H1 (cell line): ENCODE data around the gene LRRC3C. TPM values are rescaled to one million over a fixed set of nuclear protein-coding genes. Genes with fewer than 3 reads are reported as not detected.

ENCODE experiments used
- CTCF ChIA-PET: fragments of 300-600 bp; sonication (Branson Sonifier 250); formaldehyde crosslinking; loops from one replicate; lab custom pipeline; 2021; ENCODE audit not compliant: partially characterized antibody; lab: Charles Lee
- POLR2A ChIA-PET: fragments of 300-600 bp; sonication (Branson Sonifier 250); formaldehyde crosslinking; loops from one replicate; lab custom pipeline; 2021; ENCODE audit warnings: inconsistent platforms; ENCODE audit not compliant: partially characterized antibody; lab: Charles Lee
- DNase-seq, 2 experiments: peaks; one replicate each; pipeline versions ENCODE4 v3.0.0 to v3.0.0-alpha.2; 2010 to 2022; ENCODE audit warnings: low spot score in 2 of 2, low read depth in 1 of 2, mixed read lengths in 1 of 2
- FAIRE-seq: peaks from 2 replicates; lab custom pipeline; 2011; peaks lifted over from hg19 to GRCh38; lab: Jason Lieb, UNC
- H2AFZ ChIP-seq: 2 replicates; pipeline ENCODE4 v1.8.1; 2012; ENCODE audit warnings: low read length, inconsistent platforms
- H2AK5ac ChIP-seq: 2 replicates; pipeline ENCODE4 v1.6.1; 2013; ENCODE audit warnings: low read depth, low read length
- H2BK120ac ChIP-seq: replicated peaks from 2 replicates; pipeline ENCODE3; 2013; ENCODE audit warnings: low read depth, low read length, inconsistent platforms
- H2BK12ac ChIP-seq: 2 replicates; pipeline ENCODE4 v1.6.1; 2013; ENCODE audit warnings: low read depth, low read length
- H2BK15ac ChIP-seq: 2 replicates; pipeline ENCODE4 v1.6.1; 2013; ENCODE audit warnings: low read length
- H2BK20ac ChIP-seq: 2 replicates; pipeline ENCODE4 v1.6.1; 2013; ENCODE audit warnings: low read length
- H2BK5ac ChIP-seq: 2 replicates; pipeline ENCODE4 v1.6.1; 2013; ENCODE audit warnings: low read depth, low read length
- H3K14ac ChIP-seq: 2 replicates; pipeline ENCODE4 v1.6.1; 2013; ENCODE audit warnings: inconsistent platforms; ENCODE audit not compliant: insufficient read length
- H3K18ac ChIP-seq: 2 replicates; pipeline ENCODE4 v1.6.1; 2013; ENCODE audit warnings: low read length; ENCODE audit errors: extremely low read depth
- H3K23ac ChIP-seq: 2 replicates; pipeline ENCODE4 v1.6.1; 2013; ENCODE audit warnings: inconsistent platforms; ENCODE audit not compliant: insufficient read length
- H3K23me2 ChIP-seq: 2 replicates; pipeline ENCODE4 v1.6.1; 2013; ENCODE audit warnings: low read depth, low read length
- H3K27ac ChIP-seq: 2 replicates; pipeline ENCODE4 v1.6.1; 2011; ENCODE audit warnings: low read depth, low read length, inconsistent platforms
- H3K27me3 ChIP-seq, 4 experiments: replicated peaks in 1 of 4; 1 replicate in 1 of 4; 2 replicates in 3 of 4; pipeline versions ENCODE4 v1.6.1 to v1.8.1; 2011 to 2013; ENCODE audit warnings: low read length in 3 of 4, mild to moderate bottlenecking in 3 of 4, inconsistent platforms in 2 of 4, mixed read lengths in 2 of 4, moderate library complexity in 1 of 4; ENCODE audit not compliant: control insufficient read depth in 3 of 4, insufficient read depth in 3 of 4; ENCODE audit errors: extremely low read depth in 1 of 4
- H3K36me3 ChIP-seq, 4 experiments: 2 replicates each; pipeline versions ENCODE4 v1.6.1 to v1.8.1; 2011 to 2013; ENCODE audit warnings: mild to moderate bottlenecking in 4 of 4, low read length in 3 of 4, moderate library complexity in 2 of 4, control low read depth in 1 of 4, inconsistent platforms in 1 of 4; ENCODE audit not compliant: insufficient read depth in 4 of 4, control insufficient read depth in 2 of 4
- H3K4ac ChIP-seq: replicated peaks from 2 replicates; pipeline ENCODE3; 2013; ENCODE audit warnings: low read length, low read depth, mixed read lengths, inconsistent platforms; ENCODE audit not compliant: insufficient read length
- H3K4me1 ChIP-seq, 4 experiments: replicated peaks in 1 of 4; 1 replicate in 1 of 4; 2 replicates in 3 of 4; pipeline versions ENCODE4 v1.6.1 to v1.8.1; 2011 to 2013; ENCODE audit warnings: low read length in 3 of 4, inconsistent platforms in 2 of 4, mixed read lengths in 1 of 4; ENCODE audit not compliant: insufficient read depth in 4 of 4, control insufficient read depth in 3 of 4
- H3K4me2 ChIP-seq, 2 experiments: 2 replicates each; pipeline versions ENCODE4 v1.6.1 to v1.8.1; 2011 to 2013; ENCODE audit warnings: low read depth in 2 of 2, low read length in 2 of 2, control low read depth in 1 of 2, inconsistent platforms in 1 of 2, mild to moderate bottlenecking in 1 of 2; ENCODE audit not compliant: insufficient read depth in 1 of 2
- H3K4me3 ChIP-seq, 4 experiments: fragments of 200-600, 300-600 bp in 1 of 4; sonication (generic), shearing (Covaris generic), sonication (Bioruptor Twin) in 1 of 4; 2 replicates each; pipeline versions ENCODE4 v1.5.1 to v1.8.1; 2011 to 2016; ENCODE audit warnings: low read length in 4 of 4, low read depth in 3 of 4, control low read depth in 2 of 4, inconsistent platforms in 2 of 4, mild to moderate bottlenecking in 2 of 4, mixed read lengths in 1 of 4, moderate library complexity in 1 of 4; ENCODE audit not compliant: insufficient read depth in 2 of 4; ENCODE audit errors: extremely low read depth in 1 of 4
- H3K56ac ChIP-seq: replicated peaks from 2 replicates; pipeline ENCODE3; 2013; ENCODE audit warnings: low read depth, mild to moderate bottlenecking, mixed read lengths, low read length, inconsistent platforms; ENCODE audit not compliant: insufficient read length
- H3K79me1 ChIP-seq: 2 replicates; pipeline ENCODE4 v1.6.1; 2013; ENCODE audit warnings: low read depth, low read length, control low read depth
- H3K79me2 ChIP-seq, 2 experiments: 2 replicates each; pipeline versions ENCODE4 v1.6.1 to v1.8.1; 2012 to 2013; ENCODE audit warnings: low read length in 2 of 2, mild to moderate bottlenecking in 2 of 2, inconsistent platforms in 1 of 2; ENCODE audit not compliant: insufficient read depth in 2 of 2, control insufficient read depth in 1 of 2
- H3K9ac ChIP-seq, 4 experiments: replicated peaks in 1 of 4; 1 replicate in 1 of 4; 2 replicates in 3 of 4; pipeline versions ENCODE4 v1.6.1 to v1.8.1; 2011 to 2013; ENCODE audit warnings: low read depth in 3 of 4, low read length in 3 of 4, control low read depth in 2 of 4, mild to moderate bottlenecking in 2 of 4, moderate library complexity in 2 of 4, inconsistent platforms in 1 of 4; ENCODE audit errors: extremely low read depth in 1 of 4
- H3K9me3 ChIP-seq, 2 experiments: 2 replicates each; pipeline versions ENCODE4 v1.6.1 to v1.8.1; 2012 to 2013; ENCODE audit warnings: mild to moderate bottlenecking in 2 of 2, moderate library complexity in 2 of 2, control low read depth in 1 of 2, inconsistent platforms in 1 of 2, low read depth in 1 of 2, low read length in 1 of 2, mixed read lengths in 1 of 2; ENCODE audit not compliant: insufficient read depth in 2 of 2
- H4K20me1 ChIP-seq, 2 experiments: replicated peaks in 1 of 2; 2 replicates each; pipeline versions ENCODE3 to v1.8.1; 2011 to 2013; ENCODE audit warnings: inconsistent platforms in 2 of 2, low read length in 2 of 2, mild to moderate bottlenecking in 1 of 2; ENCODE audit not compliant: insufficient read depth in 2 of 2, control insufficient read depth in 1 of 2
- H4K5ac ChIP-seq: 2 replicates; pipeline ENCODE4 v1.6.1; 2013; ENCODE audit warnings: low read length, low read depth, mixed read lengths, inconsistent platforms; ENCODE audit not compliant: insufficient read length
- H4K8ac ChIP-seq: 2 replicates; pipeline ENCODE4 v1.8.0; 2013; ENCODE audit warnings: mild to moderate bottlenecking, moderate library complexity, low read length, inconsistent platforms; ENCODE audit not compliant: insufficient read depth; ENCODE audit errors: extremely low read depth
- H4K91ac ChIP-seq: replicated peaks from 2 replicates; pipeline ENCODE3; 2013; ENCODE audit warnings: low read length, mixed read lengths, inconsistent platforms; ENCODE audit not compliant: insufficient read length
- CTBP2 ChIP-seq: IDR thresholded peaks from 2 replicates; pipeline ENCODE4 v1.7.0; 2011; ENCODE audit warnings: borderline replicate concordance, mild to moderate bottlenecking, moderate library complexity, mixed read lengths, low read length; ENCODE audit not compliant: insufficient read depth, insufficient read length
- CTCF ChIP-seq, 3 experiments: IDR thresholded peaks; 1 replicate in 2 of 3; 2 replicates in 1 of 3; pipeline versions ENCODE4 v1.5.1 to v1.6.1; 2011; ENCODE audit warnings: low read length in 3 of 3, mild to moderate bottlenecking in 3 of 3, inconsistent platforms in 2 of 3, low read depth in 1 of 3, moderate library complexity in 1 of 3; ENCODE audit not compliant: insufficient read depth in 1 of 3; ENCODE audit errors: control extremely low read depth in 1 of 3
- JUN ChIP-seq: IDR thresholded peaks from 2 replicates; pipeline ENCODE4 v1.6.1; 2011; ENCODE audit warnings: low read depth, mild to moderate bottlenecking, improper control_type of control experiment, low read length
- WGBS, 2 experiments: shearing (Covaris generic) in 1 of 2; methylation state at CpG; one replicate each; pipeline versions ENCODE4 v1.1.6 to v1.1.7; 2013 to 2015; ENCODE audit warnings: low lambda C conversion rate in 2 of 2, mixed read lengths in 2 of 2, inconsistent platforms in 1 of 2, low coverage in 1 of 2, missing lambda C conversion rate in 1 of 2; ENCODE audit not compliant: insufficient replicate concordance in 2 of 2, insufficient coverage in 1 of 2, insufficient read length in 1 of 2; ENCODE audit errors: extremely low coverage in 1 of 2, missing lambda C conversion rate in 1 of 2; 5-methylcytosine and 5-hydroxymethylcytosine counted together
- polyA plus RNA-seq, 7 experiments: library from polyadenylated mRNA; depleted of rRNA in 3 of 7; stranded (reverse) in 5 of 7; unstranded in 2 of 7; fragments of >200 nt in 5 of 7; fragments of 200-250 nt in 2 of 7; gene quantifications; 1 replicate in 5 of 7; 2 replicates in 1 of 7; 4 replicates in 1 of 7; pipeline versions ENCODE4 v1.2.1 to v1.2.3, GENCODE V29; 2011 to 2013; ENCODE audit warnings: missing spikeins in 2 of 7, mixed read lengths in 2 of 7
- total RNA-seq: library from RNA; stranded (reverse); fragmentation: NEBNext Ultra II Directional; extraction: Animal tissue kit (Norgen Biotek cat#: 25700); gene quantifications from 2 replicates; pipeline ENCODE4 v1.2.1, GENCODE V29; 2021

The LRRC3C gene
- total and polyA plus RNA-seq, 2 of the 8 experiments (the other 6 are each of a cell fraction or from before 2014, with no cell fraction given) = not detected

DNA sequence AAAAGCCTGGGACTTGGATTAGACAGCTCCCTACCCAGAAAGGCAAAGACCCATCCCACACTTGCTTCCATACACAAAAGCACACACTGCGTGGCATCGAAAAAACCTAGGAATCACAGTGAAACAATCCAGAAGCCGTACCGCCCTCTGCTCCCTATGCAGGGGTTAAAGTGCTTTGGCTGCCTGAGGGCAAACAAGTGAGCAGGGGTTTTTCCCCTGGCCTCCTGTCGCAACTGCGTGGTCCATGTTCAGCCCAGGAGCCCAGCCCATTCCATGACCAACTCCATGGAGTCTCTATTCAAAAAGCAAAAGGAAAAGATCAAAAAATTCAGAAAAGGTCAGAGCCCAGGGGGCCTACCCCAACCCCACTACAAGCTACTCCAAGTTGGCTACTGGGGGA, 5.5 kb upstream of the LRRC3C start:
- H3K4ac ChIP-seq = no peak overlapping the region
- peaks cover 13% of the 10 kb centered on the region for H3K79me1 ChIP-seq
- no peak overlapping the region for H3K4me2 ChIP-seq
- H2BK20ac ChIP-seq = no peak overlapping the region
- FAIRE-seq = no peak
- CTCF ChIA-PET = no interaction called here
- H3K9ac ChIP-seq = no peak overlapping the region
- no peak overlapping the region for H3K18ac ChIP-seq
- peaks cover 6% of the 10 kb centered on the region; the same call in 1 of the 2 replicates for H3K23me2 ChIP-seq
- no peak overlapping the region for H2BK12ac ChIP-seq
- no peak overlapping the region for H2AFZ ChIP-seq
- no peaks in the 10 kb centered on the region for H3K9me3 ChIP-seq
- H2BK5ac ChIP-seq = no peak overlapping the region
- H4K91ac ChIP-seq = no peak overlapping the region
- no peak overlapping the region for H3K23ac ChIP-seq
- peaks cover 13 to 24% (median 19%) of the 10 kb centered on the region in 4 experiments; a peak in 7 of 8 replicates for H3K36me3 ChIP-seq
- no peak overlapping the region for H2BK120ac ChIP-seq
- H2BK15ac ChIP-seq = no peak overlapping the region
- no peak overlapping the region for H4K5ac ChIP-seq
- no peak overlapping the region for H3K56ac ChIP-seq
- H3K14ac ChIP-seq = no peak overlapping the region
- H2AK5ac ChIP-seq = no peak overlapping the region
- no peak overlapping the region for H3K27ac ChIP-seq
- H3K27me3 ChIP-seq = no peaks in the 10 kb centered on the region
- no peak overlapping the region for H4K8ac ChIP-seq
- POLR2A ChIA-PET = interaction anchor here (0.7 kb wide), 1 partner anchor 11 kb away, joined by 3 read pairs; no protein-coding TSS in a partner anchor
- H3K4me3 ChIP-seq = no peak overlapping the region
- TF ChIP-seq CTBP2 (no peak), JUN (no peak), CTCF (IDR thresholded peaks at IDR 0.05; ENCODE audit: control extremely low read depth in 1 of 3, insufficient read depth in 1 of 3, low read depth in 1 of 3, low read length in 3 of 3) (no peak)
- peaks cover 5 to 20% (median 13%) of the 10 kb centered on the region in 4 experiments for H3K4me1 ChIP-seq
- 98% methylated on average over 6 of the region's 6 CpGs; no CpG with 5 or more reads in 1 of the 2 experiments for WGBS, 2 experiments
- H4K20me1 ChIP-seq = peaks cover 18 to 23% of the 10 kb centered on the region in 2 experiments
- no peak for DNase-seq
- peaks cover 0 to 30% of the 10 kb centered on the region in 2 experiments; a peak in 2 of 4 replicates for H3K79me2 ChIP-seq
